ENCODE data around the gene HIRA. TPM values are rescaled to one million over a fixed set of nuclear protein-coding genes. Genes with fewer than 3 reads are reported as not detected.
"Not testable (repeated sequence)": the region's sequence is repeated elsewhere in the genome, so short reads cannot be mapped to it uniquely, and the experiment has no call there.

HIRA gene
- polyA plus RNA-seq, 1 experiment: 17.1 TPM

DNA sequence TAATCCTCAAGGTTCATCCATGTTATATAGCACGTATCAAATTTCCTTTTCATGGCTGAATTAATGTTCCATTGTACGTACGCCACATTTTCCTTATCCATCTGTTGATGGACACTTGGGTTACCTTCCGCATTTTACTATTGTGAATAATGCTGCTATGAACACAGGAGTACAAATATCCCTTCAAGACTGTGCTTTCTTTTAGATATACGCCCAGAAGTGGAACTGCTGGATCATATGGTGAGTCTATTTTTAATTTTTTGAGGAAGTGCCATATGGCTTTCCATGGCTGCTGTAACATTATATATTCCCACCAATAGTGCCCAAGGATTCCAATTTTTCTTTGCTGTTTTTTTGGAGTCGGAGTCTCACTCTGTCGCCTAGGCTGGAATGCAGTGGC, 6.8 kb upstream of the HIRA start:
- Histone ChIP-seq H3K36me3 (ENCODE audit: control insufficient read depth, insufficient read depth, low read length) (peaks cover 8% of the 10 kb centered on the region), H3K4me3 (ENCODE audit: low read depth, low read length) (no peak overlapping the region), H3K27me3 (ENCODE audit: control insufficient read depth, insufficient read depth, low read length) (no peaks in the 10 kb centered on the region)
- CTCF ChIA-PET: no interaction called here
- no peak for TF ChIP-seq CTCF (IDR thresholded peaks at IDR 0.05; ENCODE audit: insufficient read depth, low read depth, low read length)
- no peak for DNase-seq (ENCODE audit: low read depth)
- POLR2A ChIA-PET: no interaction called here

- POLR2A ChIA-PET; H3K4me3 ChIP-seq (ENCODE audit: low read depth, low read length); DNase-seq (ENCODE audit: low read depth); H3K36me3 ChIP-seq (ENCODE audit: control insufficient read depth, insufficient read depth, low read length); H3K27me3 ChIP-seq (ENCODE audit: control insufficient read depth, insufficient read depth, low read length): not testable (repeated sequence)
- CTCF ChIA-PET: interaction anchor here (1.0 kb wide), 1 partner anchor 15 kb away, joined by 4 read pairs; no protein-coding TSS in a partner anchor
Observed at GRCh38 chr22:19436444-19437161, 5.1 kb upstream of the HIRA start.

DNA sequence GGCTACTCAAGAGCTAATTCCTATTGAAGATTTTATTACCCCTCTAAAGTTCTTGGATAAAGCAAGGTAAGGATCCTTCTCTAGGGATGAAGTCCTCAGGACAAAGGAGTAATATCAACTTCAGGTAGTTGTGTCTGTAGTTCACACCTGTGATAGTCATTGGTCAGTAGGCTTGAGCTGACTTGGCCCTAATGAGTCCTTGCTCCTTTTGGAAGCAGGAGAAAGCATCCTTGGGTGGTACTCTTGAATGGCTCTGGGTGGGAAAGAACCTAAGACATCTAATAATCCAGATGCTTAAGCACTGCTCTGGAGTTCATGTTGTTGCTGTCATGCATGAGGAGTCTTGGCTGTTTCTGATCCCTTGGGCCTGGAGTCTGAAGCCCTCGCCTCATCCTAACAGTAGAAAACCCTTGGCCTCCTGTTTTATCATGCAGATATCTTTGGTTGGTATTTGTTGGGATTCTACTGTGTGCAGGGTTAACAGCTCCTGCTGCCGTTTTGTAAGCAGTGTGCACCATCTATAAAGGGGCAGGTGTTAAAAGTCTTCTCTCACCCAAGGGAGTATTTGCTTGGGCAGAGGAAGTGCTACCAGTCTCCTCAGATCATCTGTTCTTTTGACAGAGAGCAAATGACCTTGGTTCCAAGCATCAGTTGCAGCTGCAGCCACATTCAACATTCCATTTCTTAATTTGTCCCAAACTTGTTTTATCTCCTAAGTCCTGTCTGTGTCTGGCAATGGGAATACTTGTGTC, 3.5 kb upstream of the HIRA start:
- CTCF ChIA-PET: interaction anchor here (1.3 to 1.9 kb wide), 2 partner anchors 42 to 195 kb away, joined by 3 to 4 read pairs; no protein-coding TSS in a partner anchor
- Histone ChIP-seq H3K4me3 (ENCODE audit: low read depth, low read length) (no peak overlapping the region), H3K36me3 (ENCODE audit: control insufficient read depth, insufficient read depth, low read length) (peaks cover 8% of the 10 kb centered on the region; the same call in 1 of the 2 replicates), H3K27me3 (ENCODE audit: control insufficient read depth, insufficient read depth, low read length) (no peaks in the 10 kb centered on the region)
- no peak for DNase-seq (ENCODE audit: low read depth)
- TF ChIP-seq CTCF (IDR thresholded peaks at IDR 0.05; ENCODE audit: insufficient read depth, low read depth, low read length): no peak
- POLR2A ChIA-PET: interaction anchor here (0.7 kb wide), 1 partner anchor 524 kb away, joined by 3 read pairs; no protein-coding TSS in a partner anchor

DNA sequence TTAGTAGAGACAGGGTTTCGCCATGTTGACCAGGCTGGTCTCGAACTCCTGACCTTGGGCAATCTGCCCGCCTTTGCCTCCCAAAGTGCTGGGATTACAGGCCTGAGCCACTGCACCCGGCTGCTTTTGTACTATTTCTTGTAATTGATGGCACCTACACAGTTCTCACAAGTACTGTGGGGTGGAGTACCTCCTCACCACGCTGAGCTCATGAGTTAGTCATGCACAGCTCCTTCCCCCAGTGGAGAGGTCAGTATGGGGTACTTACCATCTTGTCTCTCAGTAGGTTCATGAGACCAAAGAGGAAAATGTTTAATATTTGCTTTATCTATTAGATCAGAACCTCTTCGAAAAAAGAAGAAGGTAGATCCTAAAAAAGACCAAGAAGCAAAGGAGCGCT, 2.9 kb upstream of the HIRA start:
- no peak for TF ChIP-seq CTCF (IDR thresholded peaks at IDR 0.05; ENCODE audit: insufficient read depth, low read depth, low read length)
- ChIA-PET CTCF (interaction anchor here (1.9 kb wide), 1 partner anchor 196 kb away, joined by 4 read pairs; no protein-coding TSS in a partner anchor), POLR2A (no interaction called here)
- no peak overlapping the region for H3K4me3 ChIP-seq (ENCODE audit: low read depth, low read length)
- peaks cover 8% of the 10 kb centered on the region; the same call in 1 of the 2 replicates for H3K36me3 ChIP-seq (ENCODE audit: control insufficient read depth, insufficient read depth, low read length)
- DNase-seq (ENCODE audit: low read depth): no peak
- no peaks in the 10 kb centered on the region for H3K27me3 ChIP-seq (ENCODE audit: control insufficient read depth, insufficient read depth, low read length)

- peak within 1 kb of the TSS; percentile 86 for H3K4me3 ChIP-seq (ENCODE audit: low read depth, low read length)
- peak; percentile 44 for DNase-seq (ENCODE audit: low read depth)
- H3K27me3 ChIP-seq (ENCODE audit: control insufficient read depth, insufficient read depth, low read length): no peaks in the 10 kb centered on the region
- H3K36me3 ChIP-seq (ENCODE audit: control insufficient read depth, insufficient read depth, low read length): peaks cover 8% of the 10 kb centered on the region; the same call in 1 of the 2 replicates
- no peak for TF ChIP-seq CTCF (IDR thresholded peaks at IDR 0.05; ENCODE audit: insufficient read depth, low read depth, low read length)
- CTCF ChIA-PET: interaction anchor here (1.4 to 1.7 kb wide), 2 partner anchors 45 to 198 kb away, joined by 3 to 4 read pairs; no protein-coding TSS in a partner anchor
- POLR2A ChIA-PET: no interaction called here
Observed at GRCh38 chr22:19432133-19432851, 759 bp upstream of the HIRA start, which contains the start of gene MRPL40. Gene MRPL40, plus strand, starts transcription at chr22:19432545. Its CDS starts 10 bp downstream, at chr22:19432555.
